Immature natural killer cell (primary cell): Measurements from ENCODE around the gene SLF2. TPM values are rescaled to one million over a fixed set of nuclear protein-coding genes. Genes with fewer than 3 reads are reported as not detected.

Experiments
- DNase-seq, 3 donors: peaks; one replicate each; pipeline ENCODE4 v3.0.0; 2022; ENCODE audit warnings: mixed read lengths in 1 of 3
- H3K27ac Mint-ChIP-seq, 6 donors: one replicate each; pipeline ENCODE4 v1.8.0; 2020; ENCODE audit warnings: mixed read lengths in 6 of 6, mild to moderate bottlenecking in 5 of 6, inconsistent platforms in 4 of 6, moderate library complexity in 3 of 6
- H3K27me3 Mint-ChIP-seq, 3 donors: one replicate each; pipeline ENCODE4 v1.8.0; 2020 to 2021; ENCODE audit warnings: low read depth in 3 of 3, mild to moderate bottlenecking in 3 of 3, mixed read lengths in 3 of 3, moderate library complexity in 3 of 3, inconsistent platforms in 1 of 3
- H3K36me3 Mint-ChIP-seq, 3 donors: one replicate each; pipeline ENCODE4 v1.8.0; 2020; ENCODE audit warnings: mixed read lengths in 3 of 3, inconsistent platforms in 2 of 3, mild to moderate bottlenecking in 2 of 3
- H3K4me1 Mint-ChIP-seq, 2 donors: one replicate each; pipeline ENCODE4 v1.8.0; 2020; ENCODE audit warnings: inconsistent platforms in 2 of 2, mild to moderate bottlenecking in 2 of 2, mixed read lengths in 2 of 2, moderate library complexity in 1 of 2
- H3K4me3 Mint-ChIP-seq, 5 donors: one replicate each; pipeline ENCODE4 v1.8.0; 2020; ENCODE audit warnings: mild to moderate bottlenecking in 5 of 5, mixed read lengths in 5 of 5, inconsistent platforms in 3 of 5, moderate library complexity in 3 of 5
- H3K9me3 Mint-ChIP-seq, 6 donors: one replicate each; pipeline ENCODE4 v1.8.0; 2020; ENCODE audit warnings: mild to moderate bottlenecking in 6 of 6, mixed read lengths in 6 of 6, inconsistent platforms in 4 of 6, moderate library complexity in 3 of 6
- polyA plus RNA-seq, 3 donors: library from polyadenylated mRNA; unstranded; fragments of 300-500 nt; fragmentation: Illumina TruSeq; gene quantifications; one replicate each; pipeline ENCODE4 v1.2.3, GENCODE V29; 2021

The SLF2 gene
- polyA plus RNA-seq, 3 donors from 2014 or later: 6.1 to 21.3 (median 8.9) TPM

DNA sequence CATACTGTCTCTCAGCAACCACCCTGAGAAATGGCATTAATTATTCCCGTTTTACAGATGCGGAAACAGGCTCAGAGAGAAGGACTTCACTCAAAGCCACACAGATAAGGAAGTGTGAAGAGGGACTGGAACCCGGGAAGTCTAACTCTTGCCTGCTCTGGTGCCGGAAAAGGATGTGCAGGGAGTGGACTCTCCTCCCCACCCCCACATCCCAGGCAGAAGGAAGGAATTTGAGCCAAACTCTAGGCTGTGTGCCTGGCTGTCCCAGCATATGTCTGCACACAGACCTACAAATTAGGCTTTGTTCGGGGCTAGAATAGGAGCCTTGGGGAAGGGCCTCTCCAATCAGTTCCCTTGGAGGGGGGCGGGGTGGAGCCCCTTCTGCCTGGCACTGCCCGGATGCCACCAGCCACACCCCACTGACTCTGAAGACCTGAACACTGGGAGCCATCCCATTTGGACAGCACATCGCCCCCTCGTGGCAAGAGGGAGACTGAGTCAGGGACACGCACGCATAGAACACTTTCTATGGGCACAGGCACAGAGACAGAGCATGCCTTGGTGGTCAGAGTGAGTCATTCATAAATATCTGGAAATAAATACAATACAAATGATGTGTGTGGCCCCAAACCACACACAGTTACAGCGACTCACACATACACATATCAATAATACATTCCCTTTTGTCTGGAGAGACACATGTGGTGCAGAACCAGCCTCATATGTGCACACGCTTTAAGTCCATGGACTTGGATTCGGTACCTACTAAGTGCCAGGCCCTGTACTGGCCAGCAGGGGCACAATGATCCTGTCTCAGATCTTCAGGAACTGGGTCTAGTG lies 100.0 kb downstream of the SLF2 start:
- Mint-ChIP-seq H3K9me3 (no peaks in the 10 kb centered on the region), H3K27ac (peak overlapping the region in 2 of 6 donors; percentile 6 to 41), H3K27me3 (peaks cover 9 to 19% (median 13%) of the 10 kb centered on the region in 3 donors), H3K4me3 (no peak overlapping the region), H3K36me3 (no peaks in the 10 kb centered on the region), H3K4me1 (peaks cover 11 to 12% of the 10 kb centered on the region in 2 donors)
- DNase-seq: peak; percentile 47 to 62 (median 56)

DNA sequence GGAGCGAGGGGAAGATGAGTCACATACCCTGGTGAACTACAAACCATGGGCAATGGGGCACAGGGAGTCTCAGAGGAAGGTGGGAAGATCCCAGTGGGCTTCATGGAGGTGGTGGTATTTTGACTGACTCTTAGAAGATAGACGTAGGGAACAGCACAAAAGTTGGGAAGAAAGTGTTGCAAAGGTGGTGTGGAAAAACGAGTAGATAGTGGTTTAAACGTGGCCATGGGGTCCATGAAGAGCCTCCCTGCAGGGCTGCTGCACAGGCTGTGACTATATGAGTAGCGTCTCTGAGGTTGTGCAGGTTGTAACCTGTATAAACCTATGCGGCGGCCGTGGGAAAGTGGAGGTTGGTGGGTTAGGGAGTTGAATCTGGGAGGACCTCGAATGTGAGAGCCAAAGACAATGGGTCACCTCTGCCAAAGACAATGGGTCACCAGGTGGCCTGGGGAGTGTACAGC lies 100.6 kb downstream of the SLF2 start:
- Mint-ChIP-seq H3K36me3 (no peaks in the 10 kb centered on the region), H3K27me3 (peaks cover 9 to 19% (median 14%) of the 10 kb centered on the region in 3 donors), H3K9me3 (no peaks in the 10 kb centered on the region), H3K4me3 (no peak overlapping the region), H3K4me1 (peaks cover 11 to 12% of the 10 kb centered on the region in 2 donors), H3K27ac (peak overlapping the region in 2 of 6 donors; percentile 6 to 41)
- DNase-seq: no peak

DNA sequence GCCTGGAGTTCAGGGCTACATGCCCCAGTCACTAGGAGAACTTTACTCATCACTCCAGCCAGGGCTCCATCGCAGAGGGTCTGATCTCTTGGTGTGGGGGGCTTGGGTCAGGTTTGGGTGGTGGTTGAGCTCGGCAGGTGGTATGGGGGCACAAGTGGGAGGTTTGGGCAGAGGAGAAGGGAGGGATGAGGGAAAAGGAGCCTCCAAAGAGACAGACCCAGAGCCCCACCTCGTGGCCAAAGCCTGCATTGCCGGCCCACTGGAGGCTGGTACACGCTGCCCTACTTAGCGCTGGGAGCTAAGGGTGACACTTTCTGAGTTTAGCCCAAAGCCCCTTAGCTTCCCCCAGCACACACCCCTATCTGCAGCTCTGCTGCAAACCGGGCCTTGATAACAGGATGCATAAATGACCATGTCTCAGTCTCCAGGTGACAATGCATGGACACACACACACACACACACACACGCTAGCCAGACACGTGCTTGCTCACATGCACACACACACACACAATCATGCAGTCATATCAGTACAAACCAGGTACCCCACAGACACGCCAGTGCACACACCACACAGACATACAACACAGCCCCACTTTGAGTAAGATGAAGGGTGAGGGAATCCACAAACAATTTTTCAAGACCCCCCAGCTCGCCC lies 101.6 kb downstream of the SLF2 start:
- no peak overlapping the region for H3K4me3 Mint-ChIP-seq

More for the DNA sequence above, 101.6 kb downstream of the SLF2 start:
- peaks cover 11 to 12% of the 10 kb centered on the region in 2 donors for H3K4me1 Mint-ChIP-seq
- no peaks in the 10 kb centered on the region for H3K36me3 Mint-ChIP-seq
- H3K9me3 Mint-ChIP-seq: no peaks in the 10 kb centered on the region
- DNase-seq: peak; percentile 65 to 70 (median 67)
- peaks cover 11 to 19% (median 16%) of the 10 kb centered on the region in 3 donors for H3K27me3 Mint-ChIP-seq
- H3K27ac Mint-ChIP-seq: peak overlapping the region in 2 of 6 donors; percentile 2 to 16

Other genes with a start within 250 kb of the SLF2 start
- gene PAX2, start 167.4 kb upstream of the SLF2 start, polyA plus RNA-seq: not detected
- under 1 TPM in 1 of 3 donors, not detected in 2; 0.35 TPM for gene SEMA4G, start 56.5 kb downstream of the SLF2 start, polyA plus RNA-seq
- 100 to 1,000 TPM; 117 to 163 (median 129) TPM for gene MRPL43, start 74.5 kb downstream of the SLF2 start, polyA plus RNA-seq
- 1 to 10 TPM in 1 of 3 donors, under 1 TPM in 1, not detected in 1; 0.76 to 5.7 TPM for gene TWNK, start 74.6 kb downstream of the SLF2 start, polyA plus RNA-seq
- gene LZTS2, start 86.8 kb downstream of the SLF2 start, polyA plus RNA-seq: 10 to 100 TPM in 1 of 3 donors, 1 to 10 TPM in 2; 5.8 to 13.1 (median 7.1) TPM
- gene PDZD7, start 118.2 kb downstream of the SLF2 start, polyA plus RNA-seq: 1 to 10 TPM in 1 of 3 donors, under 1 TPM in 1, not detected in 1; 0.28 to 1.1 TPM
- 10 to 100 TPM; 18.2 to 23.0 (median 22.0) TPM for gene SFXN3, start 118.3 kb downstream of the SLF2 start, polyA plus RNA-seq
- gene KAZALD1, start 149.0 kb downstream of the SLF2 start, polyA plus RNA-seq: not detected
- not detected for gene TLX1, start 218.3 kb downstream of the SLF2 start, polyA plus RNA-seq